Endothelial cell of hepatic sinusoid (primary cell): Measurements from ENCODE around the gene TMEM168.
"Not testable (repeated sequence)": the region's sequence is repeated elsewhere in the genome, so short reads cannot be mapped to it uniquely, and the experiment has no call there.

Source experiments
- in situ Hi-C: cut with HindIII; loops from 2 replicates; pipeline ENCODE4 v1.10.0; 2017; ENCODE audit warnings: low sequenced_read_pairs

TMEM168 gene

GRCh38 chr7:112789817-112790585 is at the start of gene TMEM168:
Gene TMEM168 (minus strand): TSS chr7:112790393. CDS start chr7:112784825, 5,568 bp downstream.
- in situ Hi-C loops, result no loop called here

- in situ Hi-C loops, result not testable (repeated sequence)
Observed at GRCh38 chr7:112835928-112836327, 45.7 kb upstream of the TMEM168 start.

- in situ Hi-C loops, result no loop called here
Observed at GRCh38 chr7:112833082-112833481, 42.9 kb upstream of the TMEM168 start.

GRCh38 chr7:112830769-112831168 is 40.6 kb upstream of the TMEM168 start:
- in situ Hi-C loops, result no loop called here

- in situ Hi-C loops, result no loop called here
Observed at GRCh38 chr7:112828696-112829095, 38.5 kb upstream of the TMEM168 start.

GRCh38 chr7:112821345-112821744 is 31.2 kb upstream of the TMEM168 start:
- in situ Hi-C loops, result no loop called here

GRCh38 chr7:112819536-112819935 is 29.3 kb upstream of the TMEM168 start:
- in situ Hi-C loops, result loop anchor here (5.0 kb wide), 1 partner anchor 33 kb away; no protein-coding TSS in a partner anchor

- in situ Hi-C loops, result no loop called here
Observed at GRCh38 chr7:112806156-112806555, 16.0 kb upstream of the TMEM168 start.

GRCh38 chr7:112802406-112802805 is 12.2 kb upstream of the TMEM168 start:
- in situ Hi-C loops, result no loop called here

- in situ Hi-C loops, result no loop called here
Observed at GRCh38 chr7:112800486-112800885, 10.3 kb upstream of the TMEM168 start.

- in situ Hi-C loops, result no loop called here
Observed at GRCh38 chr7:112799448-112800120, 9.4 kb upstream of the TMEM168 start.

GRCh38 chr7:112798274-112799159 is 8.3 kb upstream of the TMEM168 start:
- in situ Hi-C loops, result no loop called here

GRCh38 chr7:112796552-112796951 is 6.4 kb upstream of the TMEM168 start:
- in situ Hi-C loops, result not testable (repeated sequence)

GRCh38 chr7:112792441-112792840 is 2.2 kb upstream of the TMEM168 start:
- in situ Hi-C loops, result no loop called here

GRCh38 chr7:112791465-112792168 is 1.4 kb upstream of the TMEM168 start:
- in situ Hi-C loops, result no loop called here

- in situ Hi-C loops, result no loop called here
Observed at GRCh38 chr7:112790586-112791003, 402 bp upstream of the TMEM168 start.

- in situ Hi-C loops, result no loop called here
Observed at GRCh38 chr7:112789453-112789816, 758 bp downstream of the TMEM168 start.

- in situ Hi-C loops, result no loop called here
Observed at GRCh38 chr7:112788778-112789343, 1.3 kb downstream of the TMEM168 start.

- in situ Hi-C loops, result no loop called here
Observed at GRCh38 chr7:112784603-112785002, 5.6 kb downstream of the TMEM168 start.

GRCh38 chr7:112782498-112782897 is 7.7 kb downstream of the TMEM168 start:
- in situ Hi-C loops, result no loop called here
